Right lobe of liver (tissue), 6 donors: ENCODE data around the gene HOXD8. TPM values are rescaled to one million over a fixed set of nuclear protein-coding genes. Genes with fewer than 3 reads are reported as not detected.

Experiments used
- ATAC-seq, 4 donors: fragments of 200-7000 bp; cut with Tn5 transposase; one replicate each; pipeline ENCODE4 v1.9.1; 2020; ENCODE audit warnings: mild to moderate bottlenecking in 4 of 4, moderate library complexity in 4 of 4
- DNase-seq, 3 donors: peaks; one replicate each; pipeline ENCODE4 v3.0.0-alpha.2; 2020
- H3K27ac ChIP-seq, 3 donors: fragments of 200-600 bp; one replicate each; pipeline ENCODE4 v1.8.0; 2022
- H3K27me3 ChIP-seq, 2 donors: fragments of 200-600 bp; one replicate each; pipeline ENCODE4 v1.8.0; 2022
- H3K36me3 ChIP-seq, 4 donors: fragments of 200-600 bp; sonication (generic) in 1 of 4; one replicate each; pipeline versions ENCODE4 v1.5.1 to v1.8.0; 2017 to 2022; ENCODE audit warnings: control low read depth in 1 of 4
- H3K4me1 ChIP-seq, 4 donors: fragments of 200-600 bp; sonication (generic) in 1 of 4; one replicate each; pipeline versions ENCODE4 v1.5.1 to v1.8.0; 2017 to 2022; ENCODE audit warnings: control low read depth in 1 of 4
- H3K4me3 ChIP-seq, 3 donors: fragments of 200-600 bp; one replicate each; pipeline ENCODE4 v1.8.0; 2022
- H3K9me3 ChIP-seq, 4 donors: fragments of 200-600 bp; sonication (generic) in 1 of 4; one replicate each; pipeline versions ENCODE4 v1.5.1 to v1.8.0; 2017 to 2022; ENCODE audit warnings: control low read depth in 1 of 4
- CTCF ChIP-seq, 4 donors: fragments of 200-600 bp in 3 of 4; fragments of 450-650 bp in 1 of 4; IDR thresholded peaks; one replicate each; pipeline versions ENCODE4 v1.5.1 to v1.8.0; 2016 to 2022; ENCODE audit warnings: antibody characterized with exemption in 4 of 4, mild to moderate bottlenecking in 2 of 4
- POLR2A ChIP-seq: fragments of 450-650 bp; IDR thresholded peaks from one replicate; pipeline ENCODE4 v1.6.1; 2017; ENCODE audit warnings: antibody characterized with exemption, mild to moderate bottlenecking
- WGBS: methylation state at CpG from one replicate; pipeline ENCODE4 v1.1.6; 2018; ENCODE audit warnings: low coverage, low lambda C conversion rate; ENCODE audit not compliant: insufficient coverage; ENCODE audit errors: missing lambda C conversion rate; 5-methylcytosine and 5-hydroxymethylcytosine counted together
- intact Hi-C, 2 donors: fragments of 100-400 bp; cut with DNase I; formaldehyde crosslinking; loops; one replicate each; pipeline versions ENCODE4 v1.11.2 to v1.14.1; 2022
- total RNA-seq, 6 experiments: library from RNA; depleted of rRNA in 2 of 6; stranded (reverse); fragments of >200 nt in 2 of 6; fragmentation: NEBNext Ultra II Directional in 3 of 6; extraction: Animal tissue kit (Norgen Biotek cat#: 25700) in 3 of 6; gene quantifications; one replicate each; pipeline versions ENCODE4 v1.1.0 to v1.2.4, GENCODE V29; 2016 to 2023
- donor health status: DM: no; HTN: yes; CAD: no.
- donor health status: DM: no; HTN: no; CAD: no.
- donor health status: DM: no; HTN: no; CAD: no.
- donor health status: DM: no; HTN: yes; CAD: no.
- donor health status: DM: no; HTN: yes; CAD: no.

HOXD8 gene
- total RNA-seq, 6 experiments from 2014 or later: 0.74 TPM; not detected in 5

GRCh38 chr2:176091329-176092258 lies 37.9 kb upstream of the HOXD8 start:
- no peak for ATAC-seq
- intact Hi-C loops: loop anchor here in 1 of 2 donors (10.0 kb wide), 1 partner anchor 737 kb away; no protein-coding TSS in a partner anchor

GRCh38 chr2:176092270-176093144 lies 37.0 kb upstream of the HOXD8 start, which contains the start of gene HOXD13:
Gene HOXD13 (plus strand): TSS chr2:176092721. CDS start chr2:176092891, 170 bp downstream.
- Histone ChIP-seq H3K9me3 (no peaks in the 10 kb centered on the region), H3K4me1 (peaks cover 0 to 30% (median 8%) of the 10 kb centered on the region in 4 donors), H3K27ac (no peak within 1 kb of the TSS), H3K4me3 (no peak within 1 kb of the TSS), H3K36me3 (no peaks in the 10 kb centered on the region), H3K27me3 (peaks cover 24 to 84% of the 10 kb centered on the region in 2 donors)
- intact Hi-C loops: loop anchor here in 1 of 2 donors (10.0 kb wide), 1 partner anchor 738 kb away; no protein-coding TSS in a partner anchor
- no peak for TF ChIP-seq CTCF (IDR thresholded peaks at IDR 0.05)
- DNase-seq: no peak
- ATAC-seq: no peak
- under 1% methylated on average over 17 of the region's 95 CpGs for WGBS

More at GRCh38 chr2:176091329-176092258, 37.9 kb upstream of the HOXD8 start:
- Histone ChIP-seq H3K36me3 (no peaks in the 10 kb centered on the region), H3K4me1 (peaks cover 0 to 21% (median 4%) of the 10 kb centered on the region in 4 donors), H3K4me3 (no peak overlapping the region), H3K9me3 (no peaks in the 10 kb centered on the region), H3K27ac (no peak overlapping the region), H3K27me3 (peaks cover 34 to 84% of the 10 kb centered on the region in 2 donors)
- 10% methylated on average over 23 of the region's 31 CpGs for WGBS
- TF ChIP-seq CTCF (IDR thresholded peaks at IDR 0.05) (no peak), POLR2A (no peak)
- no peak for DNase-seq

DNA sequence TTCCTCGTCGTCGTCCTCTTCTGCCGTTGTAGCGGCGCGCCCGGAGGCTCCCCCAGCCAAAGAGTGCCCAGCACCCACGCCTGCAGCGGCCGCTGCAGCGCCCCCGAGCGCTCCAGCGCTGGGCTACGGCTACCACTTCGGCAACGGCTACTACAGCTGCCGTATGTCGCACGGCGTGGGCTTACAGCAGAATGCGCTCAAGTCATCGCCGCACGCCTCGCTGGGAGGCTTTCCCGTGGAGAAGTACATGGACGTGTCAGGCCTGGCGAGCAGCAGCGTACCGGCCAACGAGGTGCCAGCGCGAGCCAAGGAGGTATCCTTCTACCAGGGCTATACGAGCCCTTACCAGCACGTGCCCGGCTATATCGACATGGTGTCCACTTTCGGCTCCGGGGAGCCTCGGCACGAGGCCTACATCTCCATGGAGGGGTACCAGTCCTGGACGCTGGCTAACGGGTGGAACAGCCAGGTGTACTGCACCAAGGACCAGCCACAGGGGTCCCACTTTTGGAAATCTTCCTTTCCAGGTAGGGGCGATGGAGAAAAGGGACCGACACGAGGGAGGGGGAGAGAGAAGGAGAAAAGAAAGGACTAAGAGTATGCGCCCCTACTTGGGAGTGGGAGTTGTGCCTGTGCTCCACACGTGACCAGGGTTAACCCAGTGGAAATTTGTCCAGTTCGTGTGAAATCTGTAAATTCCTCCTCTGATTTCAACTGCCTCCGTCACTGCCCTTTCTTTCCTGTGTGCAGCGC lies 36.2 kb upstream of the HOXD8 start:
- intact Hi-C loops: loop anchor here in 1 of 2 donors (10.0 kb wide), 1 partner anchor 739 kb away; no protein-coding TSS in a partner anchor
- no peak for ATAC-seq

More for the DNA sequence above, 36.2 kb upstream of the HOXD8 start:
- TF ChIP-seq POLR2A: no peak
- no peak for TF ChIP-seq CTCF (IDR thresholded peaks at IDR 0.05)
- H3K4me3 ChIP-seq: no peak overlapping the region
- H3K4me1 ChIP-seq: peaks cover 0 to 25% (median 7%) of the 10 kb centered on the region in 4 donors
- H3K9me3 ChIP-seq: no peaks in the 10 kb centered on the region
- H3K27me3 ChIP-seq: peaks cover 24 to 84% of the 10 kb centered on the region in 2 donors
- H3K36me3 ChIP-seq: no peaks in the 10 kb centered on the region
- no peak overlapping the region for H3K27ac ChIP-seq
- whole genome bisulfite sequencing: 5% methylated on average over 17 of the region's 53 CpGs
- DNase-seq: peak in 1 of 3 donors; percentile 56
